KG1 (cell line): ENCODE measurements around the gene MCOLN1.

Source experiments
- DNase-seq: peaks from one replicate; lab custom pipeline; 2025; lab: John Stamatoyannopoulos, UW

The MCOLN1 gene

GRCh38 chr19:7522072-7522922 lies at the start of gene MCOLN1:
Gene MCOLN1 (plus strand): TSS chr19:7522624. CDS start chr19:7522751, 127 bp downstream.
- peak; percentile 95 for DNase-seq

GRCh38 chr19:7475665-7476064 lies 46.8 kb upstream of the MCOLN1 start:
- DNase-seq: no peak

GRCh38 chr19:7476241-7476640 lies 46.2 kb upstream of the MCOLN1 start:
- DNase-seq: no peak

GRCh38 chr19:7476777-7477494 lies 45.5 kb upstream of the MCOLN1 start:
- DNase-seq: no peak

- DNase-seq: no peak
Observed at GRCh38 chr19:7477758-7478157, 44.7 kb upstream of the MCOLN1 start.

GRCh38 chr19:7478173-7478842 lies 44.1 kb upstream of the MCOLN1 start:
- DNase-seq: no peak

- DNase-seq: no peak
Observed at GRCh38 chr19:7478843-7479227, 43.6 kb upstream of the MCOLN1 start.

GRCh38 chr19:7480222-7480969 lies 42.0 kb upstream of the MCOLN1 start:
- DNase-seq: no peak

GRCh38 chr19:7480970-7481255 lies 41.5 kb upstream of the MCOLN1 start:
- DNase-seq: no peak

GRCh38 chr19:7482584-7483439 lies 39.6 kb upstream of the MCOLN1 start:
- no peak for DNase-seq

GRCh38 chr19:7483720-7484201 lies 38.7 kb upstream of the MCOLN1 start:
- no peak for DNase-seq

- DNase-seq: no peak
Observed at GRCh38 chr19:7486923-7487322, 35.5 kb upstream of the MCOLN1 start.

- peak; percentile 90 for DNase-seq
Observed at GRCh38 chr19:7488736-7489353, 33.6 kb upstream of the MCOLN1 start, which contains the start of gene PEX11G. Gene PEX11G (minus strand): TSS chr19:7489035. CDS start chr19:7489010, 25 bp downstream.

- no peak for DNase-seq
Observed at GRCh38 chr19:7489609-7490044, 32.8 kb upstream of the MCOLN1 start.

GRCh38 chr19:7492142-7492541 lies 30.3 kb upstream of the MCOLN1 start:
- no peak for DNase-seq

- no peak for DNase-seq
Observed at GRCh38 chr19:7492558-7492957, 29.9 kb upstream of the MCOLN1 start.

GRCh38 chr19:7494416-7495098 lies 27.9 kb upstream of the MCOLN1 start:
- no peak for DNase-seq

- no peak for DNase-seq
Observed at GRCh38 chr19:7497292-7497691, 25.1 kb upstream of the MCOLN1 start.

- DNase-seq: no peak
Observed at GRCh38 chr19:7500811-7501450, 21.5 kb upstream of the MCOLN1 start.
